Thyroid gland (tissue), 4 donors: ENCODE data around the gene ID4.

Experiments
- CTCF ChIP-seq, 6 experiments: fragments of 200-600 bp in 3 of 6; fragments of 450-650 bp in 3 of 6; sonication (generic) in 3 of 6; IDR thresholded peaks; one replicate each; pipeline ENCODE4 v1.5.1; 2016 to 2019; ENCODE audit warnings: antibody characterized with exemption in 6 of 6, mild to moderate bottlenecking in 2 of 6, inconsistent platforms in 1 of 6, moderate library complexity in 1 of 6
- POLR2A ChIP-seq, 2 donors: fragments of 450-650 bp; IDR thresholded peaks; one replicate each; pipeline ENCODE4 v1.6.1; 2017; ENCODE audit warnings: antibody characterized with exemption in 2 of 2, mild to moderate bottlenecking in 2 of 2, moderate library complexity in 1 of 2

DNA sequence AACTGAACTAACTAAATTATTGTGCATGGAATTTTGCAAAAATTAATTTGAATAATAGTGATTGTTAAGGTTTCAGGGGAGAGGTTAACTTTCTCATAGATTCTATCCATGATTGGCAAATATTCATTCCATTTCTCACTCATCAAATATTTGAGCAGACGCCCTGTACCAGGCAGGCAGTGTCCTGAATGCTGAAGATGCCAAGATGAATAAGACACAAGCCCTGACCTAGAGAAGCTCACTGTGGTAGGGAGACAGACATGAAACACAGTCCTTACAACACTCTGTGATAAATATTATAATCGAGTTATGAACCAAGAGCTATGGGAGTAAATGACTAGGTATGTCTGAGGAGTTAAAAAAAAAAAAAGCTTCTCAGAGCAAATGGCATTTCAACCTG, 18.4 kb upstream of the ID4 start:
- no peak for TF ChIP-seq CTCF (IDR thresholded peaks at IDR 0.05)
- TF ChIP-seq POLR2A (IDR thresholded peaks at IDR 0.05), result no peak
